ENCODE results near the gene BSND. TPM values are rescaled to one million over a fixed set of nuclear protein-coding genes. Genes with fewer than 3 reads are reported as not detected.
"Not testable (repeated sequence)": the region's sequence is repeated elsewhere in the genome, so short reads cannot be mapped to it uniquely, and the experiment has no call there.

BSND gene
- total RNA-seq: under 1 TPM in 6 of 8 experiments, not detected in 2; 0.13 to 0.95 (median 0.29) TPM

GRCh38 chr1:54998677-54999076 lies at the start of gene BSND:
BSND (plus strand) TSS chr1:54998933; CDS start chr1:54999187, 254 bp downstream.
- peak in 5 of 8 experiments; percentile 17 to 40 (median 25) for ATAC-seq (replicated peaks in 6 of 8)
- in situ Hi-C loops (cut with MboI; ENCODE audit: low pct_unique_long_range_greater_than_20kb in 2 of 9, low sequenced_read_pairs in 9 of 9, unreplicated experiment in 9 of 9): loop anchor here in 1 of 9 experiments (10.0 kb wide), 1 partner anchor 54 kb away; no protein-coding TSS in a partner anchor
- no peak within 1 kb of the TSS for H3K4me3 ChIP-seq
- H3K27ac ChIP-seq: no peak within 1 kb of the TSS
- peaks cover 30 to 35% of the 10 kb centered on the region in 2 donors for H3K4me1 ChIP-seq (replicated peaks in 1 of 2)
- 0 to 67% (median 42%) methylated on average over 1 to 6 of the region's 7 CpGs; no CpG with 5 or more reads in 4 of the 10 experiments for WGBS, 10 experiments

GRCh38 chr1:54949053-54949452 lies 49.7 kb upstream of the BSND start:
- WGBS, 10 experiments: 80 to 100% (median 96%) methylated on average over 1 to 4 of the region's 4 CpGs; no CpG with 5 or more reads in 4 of the 10 experiments
- ATAC-seq (replicated peaks in 6 of 8): no peak
- H3K4me1 ChIP-seq (replicated peaks in 1 of 2): peaks cover 3% of the 10 kb centered on the region in 2 donors
- no peak overlapping the region for H3K27ac ChIP-seq
- in situ Hi-C loops (cut with MboI; ENCODE audit: low pct_unique_long_range_greater_than_20kb in 2 of 9, low sequenced_read_pairs in 9 of 9, unreplicated experiment in 9 of 9): loop anchor here in 2 of 9 experiments (10.0 to 25.0 kb wide), 3 partner anchors 46 to 1638 kb away; partner anchors contain the start of genes BSND (in 1 of the 2) and PLPP3 (in 1 of the 2)
- no peak overlapping the region for H3K4me3 ChIP-seq

- WGBS, 10 experiments: 0 to 100% (median 54%) methylated on average over 1 to 5 of the region's 6 CpGs; no CpG with 5 or more reads in 2 of the 10 experiments
- in situ Hi-C loops (cut with MboI; ENCODE audit: low pct_unique_long_range_greater_than_20kb in 2 of 9, low sequenced_read_pairs in 9 of 9, unreplicated experiment in 9 of 9): no loop called here
- Histone ChIP-seq H3K4me1 (replicated peaks in 1 of 2) (peaks cover 3% of the 10 kb centered on the region in 2 donors), H3K4me3 (no peak overlapping the region), H3K27ac (no peak overlapping the region)
- peak in 1 of 8 experiments; percentile 3 for ATAC-seq (replicated peaks in 6 of 8)
These were observed 48.7 kb upstream of the BSND start for GRCh38 chr1:54950006-54950368.

- WGBS, 10 experiments: 0 to 65% (median 42%) methylated on average over 2 to 18 of the region's 27 CpGs; no CpG with 5 or more reads in 3 of the 10 experiments
- ATAC-seq (replicated peaks in 6 of 8): peak; percentile 60 to 93 (median 81)
- no peak overlapping the region for H3K4me3 ChIP-seq
- in situ Hi-C loops (cut with MboI; ENCODE audit: low pct_unique_long_range_greater_than_20kb in 2 of 9, low sequenced_read_pairs in 9 of 9, unreplicated experiment in 9 of 9): no loop called here
- H3K27ac ChIP-seq: no peak overlapping the region
- H3K4me1 ChIP-seq (replicated peaks in 1 of 2): peaks cover 3% of the 10 kb centered on the region in 2 donors
These were observed 48.2 kb upstream of the BSND start for GRCh38 chr1:54950369-54951163.

- no peak overlapping the region for H3K4me3 ChIP-seq
- H3K4me1 ChIP-seq (replicated peaks in 1 of 2): peaks cover 3% of the 10 kb centered on the region in 2 donors
- in situ Hi-C loops (cut with MboI; ENCODE audit: low pct_unique_long_range_greater_than_20kb in 2 of 9, low sequenced_read_pairs in 9 of 9, unreplicated experiment in 9 of 9): no loop called here
- no peak overlapping the region for H3K27ac ChIP-seq
- WGBS, 10 experiments: 80 to 100% (median 93%) methylated on average over 1 to 4 of the region's 4 CpGs; no CpG with 5 or more reads in 2 of the 10 experiments
- ATAC-seq (replicated peaks in 6 of 8): no peak
These were observed 46.9 kb upstream of the BSND start for GRCh38 chr1:54951810-54952226.

GRCh38 chr1:54952950-54953718 lies 45.6 kb upstream of the BSND start:
- H3K4me3 ChIP-seq: no peak overlapping the region
- in situ Hi-C loops (cut with MboI; ENCODE audit: low pct_unique_long_range_greater_than_20kb in 2 of 9, low sequenced_read_pairs in 9 of 9, unreplicated experiment in 9 of 9): no loop called here
- 54 to 100% (median 78%) methylated on average over 1 to 4 of the region's 4 CpGs; no CpG with 5 or more reads in 1 of the 10 experiments for WGBS, 10 experiments
- H3K4me1 ChIP-seq (replicated peaks in 1 of 2): peaks cover 3% of the 10 kb centered on the region in 2 donors
- ATAC-seq (replicated peaks in 6 of 8): peak in 1 of 8 experiments; percentile 9
- no peak overlapping the region for H3K27ac ChIP-seq

GRCh38 chr1:54953846-54954245 lies 44.9 kb upstream of the BSND start:
- H3K4me3 ChIP-seq: no peak overlapping the region
- 40 to 100% (median 92%) methylated on average over 1 to 3 of the region's 3 CpGs; no CpG with 5 or more reads in 3 of the 10 experiments for WGBS, 10 experiments
- H3K4me1 ChIP-seq (replicated peaks in 1 of 2): peaks cover 3% of the 10 kb centered on the region in 2 donors
- no peak overlapping the region for H3K27ac ChIP-seq
- in situ Hi-C loops (cut with MboI; ENCODE audit: low pct_unique_long_range_greater_than_20kb in 2 of 9, low sequenced_read_pairs in 9 of 9, unreplicated experiment in 9 of 9): no loop called here
- ATAC-seq (replicated peaks in 6 of 8): no peak

- peaks cover 2% of the 10 kb centered on the region in 2 donors for H3K4me1 ChIP-seq (replicated peaks in 1 of 2)
- ATAC-seq (replicated peaks in 6 of 8): peak in 3 of 8 experiments; percentile 10 to 17 (median 16)
- no peak overlapping the region for H3K27ac ChIP-seq
- no peak overlapping the region for H3K4me3 ChIP-seq
- in situ Hi-C loops (cut with MboI; ENCODE audit: low pct_unique_long_range_greater_than_20kb in 2 of 9, low sequenced_read_pairs in 9 of 9, unreplicated experiment in 9 of 9): no loop called here
- 0 to 88% (median 53%) methylated on average over 1 of the region's 1 CpG; no CpG with 5 or more reads in 3 of the 10 experiments for WGBS, 10 experiments
These were observed 43.4 kb upstream of the BSND start for GRCh38 chr1:54955359-54955758.

GRCh38 chr1:54956726-54957125 lies 42.0 kb upstream of the BSND start:
- 22 to 89% (median 36%) methylated on average over 1 to 4 of the region's 4 CpGs; no CpG with 5 or more reads in 1 of the 10 experiments for WGBS, 10 experiments
- H3K4me1 ChIP-seq (replicated peaks in 1 of 2): no peaks in the 10 kb centered on the region
- ATAC-seq (replicated peaks in 6 of 8): no peak
- no peak overlapping the region for H3K4me3 ChIP-seq
- no peak overlapping the region for H3K27ac ChIP-seq
- in situ Hi-C loops (cut with MboI; ENCODE audit: low pct_unique_long_range_greater_than_20kb in 2 of 9, low sequenced_read_pairs in 9 of 9, unreplicated experiment in 9 of 9): no loop called here

GRCh38 chr1:54959241-54959640 lies 39.5 kb upstream of the BSND start:
- H3K27ac ChIP-seq: no peak overlapping the region
- WGBS, 10 experiments: 31 to 100% (median 90%) methylated on average over 1 to 3 of the region's 3 CpGs
- no peak overlapping the region for H3K4me3 ChIP-seq
- H3K4me1 ChIP-seq (replicated peaks in 1 of 2): no peaks in the 10 kb centered on the region
- no peak for ATAC-seq (replicated peaks in 6 of 8)
- in situ Hi-C loops (cut with MboI; ENCODE audit: low pct_unique_long_range_greater_than_20kb in 2 of 9, low sequenced_read_pairs in 9 of 9, unreplicated experiment in 9 of 9): no loop called here

GRCh38 chr1:54962612-54963395 lies 35.9 kb upstream of the BSND start:
- in situ Hi-C loops (cut with MboI; ENCODE audit: low pct_unique_long_range_greater_than_20kb in 2 of 9, low sequenced_read_pairs in 9 of 9, unreplicated experiment in 9 of 9): no loop called here
- Histone ChIP-seq H3K27ac (no peak overlapping the region), H3K4me3 (no peak overlapping the region), H3K4me1 (replicated peaks in 1 of 2) (no peaks in the 10 kb centered on the region)
- WGBS, 10 experiments: 26 to 72% (median 41%) methylated on average over 2 to 4 of the region's 4 CpGs
- no peak for ATAC-seq (replicated peaks in 6 of 8)

GRCh38 chr1:54963829-54964228 lies 34.9 kb upstream of the BSND start:
- WGBS, 10 experiments: 76 to 100% (median 88%) methylated on average over 1 to 5 of the region's 5 CpGs; no CpG with 5 or more reads in 1 of the 10 experiments
- in situ Hi-C loops (cut with MboI; ENCODE audit: low pct_unique_long_range_greater_than_20kb in 2 of 9, low sequenced_read_pairs in 9 of 9, unreplicated experiment in 9 of 9); H3K27ac ChIP-seq; ATAC-seq (replicated peaks in 6 of 8); H3K4me1 ChIP-seq (replicated peaks in 1 of 2); H3K4me3 ChIP-seq: not testable (repeated sequence)
